H1 (cell line): ENCODE measurements around the gene SLC18A3. TPM values are rescaled to one million over a fixed set of nuclear protein-coding genes. Genes with fewer than 3 reads are reported as not detected.

Experiments
- FOSL1 ChIP-seq: IDR thresholded peaks from 2 replicates; pipeline ENCODE4 v1.6.1; 2011; ENCODE audit warnings: mild to moderate bottlenecking, low read depth, low read length, moderate library complexity; ENCODE audit not compliant: insufficient read depth
- polyA plus RNA-seq, 7 experiments: library from polyadenylated mRNA; depleted of rRNA in 3 of 7; stranded (reverse) in 5 of 7; unstranded in 2 of 7; fragments of >200 nt in 5 of 7; fragments of 200-250 nt in 2 of 7; gene quantifications; 1 replicate in 5 of 7; 2 replicates in 1 of 7; 4 replicates in 1 of 7; pipeline versions ENCODE4 v1.2.1 to v1.2.3, GENCODE V29; 2011 to 2013; ENCODE audit warnings: missing spikeins in 2 of 7, mixed read lengths in 2 of 7
- total RNA-seq: library from RNA; stranded (reverse); fragmentation: NEBNext Ultra II Directional; extraction: Animal tissue kit (Norgen Biotek cat#: 25700); gene quantifications from 2 replicates; pipeline ENCODE4 v1.2.1, GENCODE V29; 2021

Gene SLC18A3
- total and polyA plus RNA-seq, 2 of the 8 experiments (the other 6 are each of a cell fraction or from before 2014, with no cell fraction given) = 0.17 TPM; not detected in 1

GRCh38 chr10:49571388-49571787, 38.7 kb upstream of the SLC18A3 start (continued):
- TF ChIP-seq FOSL1 = no peak
